Stimulated activated CD4-positive, alpha-beta T cell treated with anti-CD3 and anti-CD28 coated beads, TNF-alpha, amount 100 ng/mL, for 24 hours (primary cell): ENCODE measurements around the gene CD2BP2.
"Not testable (repeated sequence)": the region's sequence is repeated elsewhere in the genome, so short reads cannot be mapped to it uniquely, and the experiment has no call there.

Source experiments
- DNase-seq, 3 experiments: peaks; one replicate each; pipeline ENCODE4 v3.0.0-alpha.2; 2020; ENCODE audit warnings: low read depth in 3 of 3

Gene CD2BP2

DNA sequence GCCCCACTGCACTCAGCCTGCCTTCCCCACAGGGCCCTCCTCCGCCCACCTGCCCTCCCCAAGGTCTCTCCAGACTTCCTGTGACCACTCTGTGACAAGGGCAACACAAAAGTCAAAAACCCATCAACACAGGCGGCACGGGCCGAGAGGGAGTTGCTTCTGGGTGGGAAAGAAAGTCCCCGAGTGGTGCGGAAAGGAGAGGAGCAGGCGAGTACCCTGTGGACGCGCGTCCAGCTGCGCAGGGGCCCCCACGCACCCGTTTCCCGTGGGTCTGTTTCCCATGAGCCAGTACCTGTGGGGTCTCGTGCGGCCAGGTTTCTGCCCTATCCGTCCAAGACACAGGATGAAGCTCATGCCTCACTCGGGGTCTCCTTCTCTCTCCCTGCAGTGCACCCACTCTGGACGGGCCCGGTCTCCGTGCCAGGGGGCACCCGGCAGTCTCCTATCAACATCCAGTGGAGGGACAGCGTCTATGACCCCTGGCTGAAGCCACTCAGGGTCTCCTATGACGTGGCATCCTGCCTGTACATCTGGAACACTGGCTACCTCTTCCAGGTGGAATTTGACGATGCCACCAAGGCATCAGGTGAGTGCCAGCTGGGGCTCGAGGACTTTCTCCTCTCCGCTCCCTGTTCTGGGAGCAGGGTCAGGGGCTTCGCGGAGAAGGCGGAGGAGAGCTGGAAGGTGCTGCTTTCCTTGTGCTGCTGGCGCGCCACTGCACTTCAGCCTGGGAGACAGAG is 12.2 kb downstream of the CD2BP2 start:
- DNase-seq, result no peak

DNA sequence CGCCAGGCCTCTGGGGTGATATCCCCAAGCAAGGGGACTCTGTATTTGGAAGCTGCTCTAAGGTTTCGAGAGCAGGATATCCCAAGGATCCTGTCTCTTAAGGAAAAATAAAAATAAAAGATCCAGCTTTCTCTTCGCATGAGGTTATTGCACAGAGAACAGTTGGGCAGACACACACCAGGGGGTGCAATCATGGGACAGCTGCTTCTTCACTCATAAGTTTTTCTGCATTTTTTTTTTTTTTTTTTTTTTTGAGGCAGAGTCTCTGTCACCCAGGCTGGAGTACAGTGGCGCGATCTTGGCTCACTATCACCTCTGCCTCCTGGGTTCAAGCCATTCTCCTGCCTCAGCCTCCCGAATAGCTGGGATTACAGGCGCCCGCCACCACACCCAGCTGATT is 13.1 kb downstream of the CD2BP2 start:
- DNase-seq, result not testable (repeated sequence)

GRCh38 chr16:30340621-30341020 is 14.5 kb downstream of the CD2BP2 start:
- no peak for DNase-seq

DNA sequence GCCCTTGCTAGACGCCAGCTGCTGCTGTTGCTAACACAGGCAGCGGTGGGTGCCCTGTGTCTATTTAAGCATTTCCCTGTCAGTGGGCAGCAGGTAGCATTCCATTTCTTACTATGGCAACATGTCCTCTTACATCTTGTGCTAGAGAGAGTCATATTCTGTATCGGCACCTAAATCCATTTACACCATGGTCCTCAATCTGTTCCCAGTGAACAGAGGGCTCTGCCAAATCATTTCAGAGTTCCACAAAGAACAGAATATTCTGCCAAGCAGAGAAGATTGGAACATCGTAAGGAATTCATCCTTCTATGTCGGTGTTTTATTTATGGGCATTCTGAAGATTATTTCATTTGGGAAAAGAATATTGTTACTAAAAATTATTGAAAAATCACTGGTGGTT is 16.4 kb downstream of the CD2BP2 start:
- not testable (repeated sequence) for DNase-seq

GRCh38 chr16:30337964-30338357 is 17.1 kb downstream of the CD2BP2 start:
- not testable (repeated sequence) for DNase-seq

DNA sequence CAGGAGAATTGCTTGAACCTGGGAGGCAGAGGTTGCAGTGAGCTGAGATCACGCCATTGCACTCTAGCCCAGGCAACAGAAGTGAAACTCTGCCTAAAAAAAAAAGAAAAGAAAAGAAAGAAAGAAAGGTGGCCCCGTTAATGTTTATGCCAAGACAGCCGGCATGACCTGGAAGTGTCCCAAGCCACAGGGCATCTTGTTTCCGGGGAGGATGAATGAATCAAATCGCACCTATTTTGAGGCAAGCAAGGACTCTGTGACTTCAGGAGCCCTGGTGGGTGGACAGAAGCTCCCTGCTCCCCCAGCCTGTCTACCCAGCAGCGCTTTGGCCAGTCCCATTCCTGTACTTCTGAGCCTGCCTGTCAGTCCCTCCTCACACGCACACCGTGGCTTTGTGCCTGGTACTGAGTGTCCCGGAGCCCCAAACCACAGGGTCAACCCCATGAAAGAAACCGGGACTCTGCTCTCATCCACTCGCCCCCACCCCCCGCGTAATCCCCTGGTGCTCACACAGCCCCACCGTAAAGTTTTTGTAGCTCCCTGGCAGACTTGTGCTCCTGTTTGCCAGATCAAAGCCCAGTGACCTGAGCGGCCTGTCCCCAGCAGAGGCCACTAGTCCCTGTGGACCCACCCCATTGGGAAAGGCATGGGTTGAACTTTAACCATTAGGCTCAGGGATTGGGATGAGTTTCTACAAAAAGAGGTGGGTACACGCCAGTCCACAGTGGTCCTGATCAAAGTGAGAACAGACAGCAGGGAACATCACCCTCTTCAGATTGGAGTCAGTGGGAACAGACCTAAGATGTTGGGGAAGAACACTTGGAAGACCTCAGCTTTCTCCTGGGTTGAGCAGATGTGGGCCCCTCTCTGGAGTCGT is 19.3 kb downstream of the CD2BP2 start:
- DNase-seq, result no peak

GRCh38 chr16:30335028-30335597 is 20.0 kb downstream of the CD2BP2 start:
- peak; percentile 61 to 81 (median 68) for DNase-seq

- peak; percentile 63 to 85 (median 68) for DNase-seq
Observed at GRCh38 chr16:30334473-30334989, 20.6 kb downstream of the CD2BP2 start.

- DNase-seq, result not testable (repeated sequence)
Observed at GRCh38 chr16:30324220-30324619, 30.9 kb downstream of the CD2BP2 start.

GRCh38 chr16:30318647-30319046 is 36.5 kb downstream of the CD2BP2 start:
- DNase-seq, result not testable (repeated sequence)

- not testable (repeated sequence) for DNase-seq
Observed at GRCh38 chr16:30310937-30311336, 44.2 kb downstream of the CD2BP2 start.

DNA sequence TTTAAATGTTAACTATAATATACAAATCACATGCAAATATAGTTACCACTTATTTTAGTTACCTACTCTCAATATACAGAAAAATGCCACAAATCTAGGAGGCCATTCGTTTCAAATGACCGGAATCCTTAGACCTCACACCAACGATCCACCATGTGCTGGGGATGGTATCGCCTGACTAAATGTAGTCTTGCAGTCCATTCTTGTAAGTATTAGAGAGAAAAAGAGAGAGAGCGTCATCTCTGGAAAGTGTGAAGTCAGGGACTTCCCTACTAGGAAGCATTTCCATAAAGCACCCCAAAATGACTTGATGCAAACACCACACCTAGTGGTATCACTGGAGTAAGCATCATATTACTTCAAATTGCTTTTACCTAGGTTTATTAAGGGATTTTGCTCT is 45.9 kb downstream of the CD2BP2 start:
- not testable (repeated sequence) for DNase-seq
